Iris pigment epithelial cell (primary cell): ENCODE data around the gene MAFB.

Experiments
- DNase-seq: peaks from one replicate; pipeline ENCODE4 v3.0.0-alpha.2; 2011; ENCODE audit warnings: low read depth

MAFB gene

DNA sequence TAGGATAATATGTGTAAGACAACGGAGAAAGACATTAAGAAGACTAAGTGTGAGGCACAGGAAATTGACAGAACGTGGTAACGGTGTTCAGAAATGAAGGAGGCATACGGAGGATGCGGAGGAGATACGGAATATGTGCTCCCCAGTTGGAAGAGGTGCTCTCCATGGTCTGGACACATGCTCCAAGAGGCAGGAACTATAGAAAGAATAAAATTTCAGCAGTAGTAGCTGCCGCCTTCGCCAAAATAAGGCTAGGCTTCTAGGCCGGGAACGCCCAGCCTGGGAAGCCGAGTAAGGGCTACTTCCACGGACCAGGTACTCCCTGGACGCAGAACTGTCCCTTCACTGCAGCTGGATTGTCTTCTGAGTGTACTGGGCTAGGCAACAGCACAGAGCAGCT lies 7.4 kb downstream of the MAFB start:
- no peak for DNase-seq

DNA sequence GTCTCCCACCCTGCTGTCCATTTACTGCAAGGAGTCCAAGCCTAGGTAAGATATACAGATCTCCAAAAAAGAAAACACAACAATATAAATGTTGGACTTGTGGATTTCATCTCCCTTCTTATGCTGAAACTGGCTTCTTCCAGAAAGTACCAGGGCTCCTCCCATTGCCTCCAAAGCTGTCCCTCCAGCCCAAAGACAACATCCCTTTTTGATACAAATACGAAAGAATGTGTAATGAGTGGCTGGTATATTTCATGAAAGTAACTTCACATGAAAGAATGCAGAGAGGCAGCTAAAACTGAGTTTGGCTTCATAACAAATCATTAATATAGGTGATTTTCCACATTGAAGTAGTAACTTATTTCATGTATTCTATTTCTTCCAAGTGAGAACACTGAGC lies 7.9 kb downstream of the MAFB start:
- DNase-seq, result no peak

DNA sequence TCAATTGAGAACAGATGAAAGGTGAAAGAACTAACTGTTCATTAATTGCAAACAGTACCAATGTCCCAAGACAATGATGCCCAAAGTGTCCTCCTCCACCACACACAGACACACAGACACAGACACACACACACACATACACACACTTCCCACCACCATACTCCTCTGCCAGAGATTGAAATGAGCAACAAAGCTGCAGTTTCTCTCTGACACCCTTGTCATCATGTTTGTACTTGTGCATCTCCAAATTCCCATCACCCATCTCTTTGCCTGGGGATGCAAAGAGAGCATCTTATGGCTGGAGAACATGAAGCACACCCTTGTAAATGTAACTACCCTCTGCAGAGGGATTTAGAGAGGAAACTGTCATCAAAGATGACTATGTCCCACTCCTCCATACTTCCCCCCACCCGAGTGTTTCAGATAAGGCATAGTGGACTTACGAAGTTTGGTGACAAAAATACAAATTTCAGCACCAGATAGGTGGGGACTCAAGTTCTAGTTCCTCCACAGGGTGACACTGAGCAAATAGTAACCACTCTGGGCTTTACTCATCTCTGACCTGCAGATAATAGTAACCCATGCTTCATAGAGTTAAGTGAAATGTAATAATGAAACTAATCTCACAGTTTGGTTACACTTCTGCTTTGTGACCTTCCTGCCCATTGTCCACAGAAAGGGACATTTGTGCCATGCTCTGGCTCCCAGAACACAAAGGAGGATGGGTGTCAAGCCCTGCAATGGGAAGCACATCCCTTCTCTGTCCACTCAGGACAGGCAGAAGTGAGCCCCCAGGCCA lies 8.7 kb downstream of the MAFB start:
- no peak for DNase-seq

DNA sequence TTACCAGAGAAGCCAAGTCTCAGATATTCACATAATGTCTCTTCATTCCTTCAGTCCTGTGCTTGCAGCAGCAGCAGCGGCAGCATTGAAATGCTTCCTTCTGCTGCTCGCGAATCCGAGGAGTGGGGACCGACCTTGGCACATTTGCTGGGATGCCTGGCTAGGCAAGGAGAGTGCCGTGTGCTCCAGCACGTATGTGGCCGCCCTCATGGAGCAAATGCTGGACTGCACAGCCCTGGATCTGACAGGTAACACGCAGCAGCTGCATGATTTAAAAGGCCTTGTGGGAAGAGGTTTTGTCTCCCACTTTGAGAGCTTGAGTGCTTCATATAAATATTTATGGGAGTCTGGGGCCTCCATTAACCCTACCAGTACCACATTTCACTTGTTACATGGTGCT lies 9.9 kb downstream of the MAFB start:
- no peak for DNase-seq

DNA sequence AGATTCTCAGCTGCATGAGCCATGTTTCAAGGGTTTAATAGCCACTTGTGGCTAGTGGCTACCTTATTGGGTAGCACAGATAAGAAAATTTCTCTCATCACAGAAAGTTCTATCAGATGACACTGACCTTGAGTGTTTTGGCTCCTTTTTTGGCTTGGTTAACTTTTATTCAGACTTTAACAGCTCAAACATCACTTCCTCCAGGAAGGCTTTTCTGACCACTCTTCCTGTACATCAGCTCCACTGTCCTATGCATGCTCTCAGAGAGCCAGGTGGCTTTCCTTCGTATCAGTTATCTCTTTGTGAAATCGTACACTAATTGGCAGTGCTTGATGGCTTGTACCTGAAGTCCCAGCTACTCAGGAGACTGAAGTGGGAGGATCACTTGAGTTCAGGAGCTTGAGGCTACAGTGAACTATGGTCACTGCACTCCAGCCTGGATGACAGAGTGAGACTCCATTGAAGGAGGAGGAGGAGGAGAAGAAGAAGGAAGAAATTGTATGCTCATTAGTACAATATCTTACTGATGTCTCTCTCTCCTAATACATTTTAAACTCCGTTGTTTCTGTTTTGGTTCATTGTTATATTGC lies 10.7 kb downstream of the MAFB start:
- DNase-seq, result no peak

DNA sequence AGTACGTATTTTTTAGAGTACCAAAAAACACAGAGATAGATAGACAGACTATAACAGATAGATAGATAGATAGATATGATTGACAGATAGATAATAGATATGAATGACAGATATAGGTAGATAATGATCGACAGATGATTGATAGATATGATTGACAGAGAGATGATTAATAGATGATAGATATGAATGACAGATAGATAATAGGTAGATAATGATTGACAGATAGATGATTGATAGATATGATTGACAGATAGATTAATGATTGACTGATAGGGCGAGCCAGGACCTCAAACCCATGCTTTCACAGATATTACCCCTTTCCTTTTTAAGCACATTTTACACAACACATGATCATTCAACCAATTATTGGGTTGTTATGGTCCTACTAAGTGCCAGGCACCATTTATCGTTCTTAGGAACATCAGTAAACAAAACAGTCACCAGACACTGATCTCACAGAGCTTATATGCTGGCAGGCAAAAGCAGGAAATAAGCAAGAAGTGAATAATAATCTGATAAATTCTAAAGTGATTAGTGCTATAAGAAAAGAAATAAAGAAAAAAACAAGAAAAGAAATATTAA lies 11.6 kb downstream of the MAFB start:
- DNase-seq, result no peak

DNA sequence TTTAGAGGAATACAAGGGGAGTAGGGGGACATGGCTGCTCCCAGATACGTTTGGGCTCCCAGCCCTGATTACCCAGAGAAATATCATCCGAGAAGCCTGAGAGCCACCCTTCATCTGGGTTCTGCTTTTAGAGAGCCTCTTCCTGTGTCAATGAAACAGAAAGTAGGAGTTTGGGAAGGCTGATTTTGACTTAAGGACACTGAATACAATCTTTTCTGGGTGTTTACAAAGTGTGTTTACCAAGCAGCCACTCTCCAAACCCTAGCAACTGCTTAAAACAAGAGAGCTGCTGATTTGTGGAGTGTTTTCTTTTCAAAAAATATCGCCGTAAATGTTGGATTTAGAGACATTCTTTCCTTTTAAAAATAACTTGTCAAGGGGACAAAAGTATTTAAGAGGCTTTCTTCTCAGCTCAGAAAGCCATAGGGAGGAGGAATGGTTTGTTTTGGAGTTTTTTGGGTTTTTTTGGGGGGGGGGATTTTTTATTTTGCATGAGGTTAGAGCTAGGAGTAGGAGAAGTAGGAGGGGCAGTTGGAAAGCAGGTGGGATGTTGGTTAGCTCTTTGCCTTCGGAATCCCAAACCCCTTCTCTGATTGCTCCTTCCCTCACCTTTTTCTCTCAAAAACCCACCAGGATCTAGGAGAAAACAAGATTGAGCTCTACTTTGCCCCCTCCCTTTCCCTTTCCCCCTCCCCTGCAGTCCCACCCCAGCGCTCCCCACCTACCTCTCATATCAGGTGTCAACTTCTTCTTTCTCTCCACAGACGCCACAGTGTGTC lies 12.4 kb downstream of the MAFB start:
- no peak for DNase-seq

DNA sequence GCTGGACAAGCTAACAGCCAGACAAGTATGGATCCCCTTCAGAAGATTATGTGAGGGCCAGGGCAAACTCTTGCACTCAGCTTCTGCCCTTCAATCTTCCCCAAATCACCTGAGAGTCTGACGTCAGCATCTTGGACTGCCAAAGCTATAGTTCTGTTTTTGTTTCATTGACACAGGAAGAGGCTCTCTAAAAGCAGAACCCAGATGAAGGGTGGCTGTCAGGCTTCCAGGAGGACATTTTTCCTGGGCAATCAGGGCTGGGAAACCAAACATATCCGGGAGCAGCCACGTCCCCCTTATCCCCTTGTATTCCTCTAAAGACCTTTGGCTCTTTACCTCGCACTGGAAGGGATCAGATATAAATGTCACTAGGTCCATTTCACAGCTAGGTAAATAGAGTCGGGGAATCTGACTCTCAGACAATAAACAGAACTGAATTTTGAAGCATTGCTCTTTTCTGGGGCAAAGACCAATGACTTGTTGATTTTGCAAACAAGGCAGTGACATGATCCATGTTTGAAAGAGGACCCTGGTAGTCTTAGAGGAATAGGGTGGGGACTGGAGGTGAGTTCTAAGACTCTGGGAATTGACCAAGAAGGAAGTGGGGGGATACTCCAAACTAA lies 13.3 kb downstream of the MAFB start:
- DNase-seq, result no peak

DNA sequence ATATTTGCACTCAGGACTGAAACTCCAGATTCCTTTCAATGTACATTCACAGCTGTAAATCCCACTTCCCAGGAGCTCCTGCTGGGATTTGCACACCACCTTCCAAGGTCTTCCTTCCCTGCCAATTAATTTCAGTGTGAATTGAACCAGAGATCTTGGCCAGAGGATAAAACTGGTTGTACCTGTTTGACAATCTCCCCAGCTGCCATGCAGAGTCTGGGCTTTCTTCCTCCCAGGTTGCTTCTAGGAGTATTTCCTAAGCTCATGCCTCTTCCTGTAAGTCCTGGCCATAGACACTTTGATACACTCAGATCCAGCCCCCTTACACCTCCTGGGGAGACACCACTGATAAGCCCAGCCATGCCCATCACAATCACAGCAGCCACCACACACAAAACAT lies 15.6 kb downstream of the MAFB start:
- no peak for DNase-seq

DNA sequence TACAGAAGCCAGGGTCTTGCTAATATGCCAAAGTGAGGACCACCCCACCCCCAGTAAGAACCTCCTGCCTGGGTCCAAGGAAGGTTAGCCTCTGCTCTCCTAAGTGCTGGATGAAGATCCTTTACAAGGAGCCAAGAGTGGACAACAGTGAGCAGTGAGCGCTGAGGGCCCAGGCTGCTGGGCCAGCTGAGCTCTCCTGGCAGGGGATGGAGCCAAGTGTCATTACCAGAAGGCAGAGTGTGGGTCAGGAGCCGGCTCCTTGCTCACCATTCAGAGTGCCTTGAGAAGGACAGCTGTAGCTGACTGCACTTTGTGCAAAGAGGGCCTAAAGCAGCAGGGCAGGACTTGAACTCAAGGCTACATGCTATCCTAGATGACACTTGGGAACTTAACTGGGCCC lies 16.9 kb downstream of the MAFB start:
- no peak for DNase-seq

DNA sequence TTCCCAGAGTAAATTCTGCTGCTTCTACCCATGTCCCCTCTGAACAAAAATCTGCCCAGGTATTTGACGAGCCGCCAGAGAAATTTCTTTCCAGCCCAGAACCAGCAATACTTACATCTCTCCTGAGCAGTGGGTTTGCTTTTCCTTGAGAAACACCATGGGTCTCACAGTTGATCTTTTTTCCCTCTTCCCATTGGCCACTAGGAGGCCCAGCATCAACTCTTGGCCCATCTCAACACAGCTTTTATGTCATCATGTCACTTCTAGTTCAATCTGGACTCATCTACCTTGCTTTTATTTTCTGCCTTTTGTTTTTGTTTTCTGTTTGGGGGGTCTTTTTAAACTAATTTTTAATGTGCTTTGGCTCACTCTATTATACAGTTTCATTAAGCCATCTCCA lies 18.8 kb downstream of the MAFB start:
- DNase-seq, result no peak

DNA sequence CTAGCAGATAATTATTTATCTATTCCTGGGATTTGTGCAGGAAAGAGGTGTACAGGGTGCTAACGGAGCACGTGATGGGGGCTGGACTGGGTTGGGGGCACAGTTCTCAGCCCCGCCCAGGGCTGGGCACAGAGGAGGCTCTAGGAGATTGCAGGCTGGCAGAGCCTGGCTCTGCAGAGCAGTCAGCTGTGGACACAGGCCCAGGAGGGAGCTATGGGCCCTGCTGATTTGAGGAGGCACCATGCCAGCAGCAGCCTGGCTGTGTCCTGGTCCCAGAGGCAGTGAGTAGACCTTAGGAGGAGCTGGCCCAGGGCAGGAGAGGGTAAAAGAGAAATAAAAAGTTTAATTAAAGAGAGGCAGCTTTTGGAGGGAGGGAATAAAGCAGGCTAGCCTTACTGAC lies 19.3 kb downstream of the MAFB start:
- no peak for DNase-seq

DNA sequence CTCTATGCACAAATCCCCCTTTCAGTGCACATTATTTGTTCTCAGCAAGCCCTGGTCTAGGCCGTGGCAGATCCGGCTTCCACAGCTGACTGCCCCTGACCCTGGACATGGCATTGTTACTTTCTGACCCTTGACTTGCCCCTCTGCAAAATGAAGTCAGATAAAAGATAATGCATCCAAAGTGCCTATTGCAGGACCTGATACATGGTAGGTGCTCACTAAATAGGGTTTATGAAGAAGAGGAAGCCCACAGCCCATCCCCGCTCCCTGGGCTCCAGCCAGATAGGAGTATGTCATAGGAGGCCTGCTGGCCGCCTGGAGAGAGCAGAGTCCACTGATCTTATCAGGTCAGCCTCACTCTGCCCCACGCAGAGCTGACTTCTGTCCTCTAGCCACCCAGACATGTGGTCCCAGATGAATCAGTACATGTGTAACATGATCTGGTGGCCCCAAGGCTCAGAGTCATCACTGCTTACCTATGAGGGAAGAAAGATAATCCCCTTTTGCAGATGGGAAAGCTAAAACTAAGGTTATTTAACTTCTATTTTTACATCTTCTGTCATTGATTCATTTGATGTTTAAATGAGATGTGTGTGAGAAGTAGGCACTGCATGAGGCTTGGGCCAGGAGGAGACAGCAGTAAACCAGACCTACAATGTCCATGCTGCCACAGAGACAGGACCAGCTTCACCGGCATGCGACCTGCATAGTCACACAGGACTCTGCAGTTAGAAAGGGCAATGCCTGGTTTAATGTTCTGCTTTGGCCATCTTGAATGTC lies 20.4 kb downstream of the MAFB start:
- peak; percentile 55 for DNase-seq

DNA sequence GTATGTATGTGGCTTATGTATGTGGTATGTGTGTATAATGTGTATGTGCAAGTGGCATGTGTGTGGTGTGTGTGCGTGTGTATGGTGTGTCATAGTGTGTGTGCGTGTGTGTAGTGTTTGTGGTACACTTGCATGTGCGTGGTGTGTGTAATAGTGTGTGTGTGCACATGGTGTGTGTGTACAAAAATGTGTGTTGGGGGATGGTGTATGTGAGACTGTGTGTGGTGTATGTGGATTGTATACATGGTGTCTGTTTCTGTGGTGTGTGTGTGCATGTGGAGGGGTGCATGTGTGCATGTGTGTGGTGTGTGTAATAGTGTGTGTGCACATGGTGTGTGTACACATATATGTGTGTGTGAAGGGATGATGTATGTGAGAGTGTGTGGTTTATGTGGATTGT lies 21.5 kb downstream of the MAFB start:
- no peak for DNase-seq

DNA sequence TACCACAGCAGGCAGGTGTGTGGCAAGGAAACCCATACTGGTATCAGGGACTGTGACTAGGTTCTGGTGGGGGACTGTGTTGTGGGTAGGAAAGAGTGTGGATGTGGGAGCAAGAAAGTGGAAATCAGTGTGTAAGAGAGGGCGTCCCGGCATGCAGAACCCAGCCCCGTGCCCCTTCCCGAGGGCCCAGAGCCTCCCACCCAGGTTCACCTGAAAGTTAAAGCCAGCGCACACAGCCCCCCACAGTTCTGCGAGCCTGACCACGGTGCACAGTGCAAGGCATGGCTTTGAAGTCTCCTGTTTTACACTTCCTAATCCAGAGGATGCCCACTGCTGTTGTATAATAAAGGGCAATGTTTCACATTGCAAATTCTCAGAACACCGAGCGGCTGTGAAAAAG lies 22.7 kb downstream of the MAFB start:
- DNase-seq, result no peak

DNA sequence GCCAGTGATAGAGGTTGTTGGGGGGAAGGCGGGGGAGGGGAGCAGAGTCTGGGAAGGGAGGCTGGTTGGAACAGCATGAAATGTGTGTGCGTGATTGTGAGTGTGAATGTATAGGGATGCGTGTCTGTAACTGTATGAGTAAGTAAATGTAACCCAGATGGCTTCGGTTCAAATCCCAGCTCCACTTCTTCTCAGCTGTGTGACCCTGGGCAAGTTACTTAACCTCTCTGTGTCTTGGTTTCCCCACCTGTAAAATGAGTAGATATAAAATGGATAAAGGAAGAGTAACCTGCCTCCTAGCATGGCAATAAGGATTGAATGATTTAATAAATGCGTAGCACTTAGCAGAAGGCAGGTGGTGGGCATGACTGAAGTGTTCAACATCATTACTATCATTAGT lies 24.1 kb downstream of the MAFB start:
- no peak for DNase-seq

DNA sequence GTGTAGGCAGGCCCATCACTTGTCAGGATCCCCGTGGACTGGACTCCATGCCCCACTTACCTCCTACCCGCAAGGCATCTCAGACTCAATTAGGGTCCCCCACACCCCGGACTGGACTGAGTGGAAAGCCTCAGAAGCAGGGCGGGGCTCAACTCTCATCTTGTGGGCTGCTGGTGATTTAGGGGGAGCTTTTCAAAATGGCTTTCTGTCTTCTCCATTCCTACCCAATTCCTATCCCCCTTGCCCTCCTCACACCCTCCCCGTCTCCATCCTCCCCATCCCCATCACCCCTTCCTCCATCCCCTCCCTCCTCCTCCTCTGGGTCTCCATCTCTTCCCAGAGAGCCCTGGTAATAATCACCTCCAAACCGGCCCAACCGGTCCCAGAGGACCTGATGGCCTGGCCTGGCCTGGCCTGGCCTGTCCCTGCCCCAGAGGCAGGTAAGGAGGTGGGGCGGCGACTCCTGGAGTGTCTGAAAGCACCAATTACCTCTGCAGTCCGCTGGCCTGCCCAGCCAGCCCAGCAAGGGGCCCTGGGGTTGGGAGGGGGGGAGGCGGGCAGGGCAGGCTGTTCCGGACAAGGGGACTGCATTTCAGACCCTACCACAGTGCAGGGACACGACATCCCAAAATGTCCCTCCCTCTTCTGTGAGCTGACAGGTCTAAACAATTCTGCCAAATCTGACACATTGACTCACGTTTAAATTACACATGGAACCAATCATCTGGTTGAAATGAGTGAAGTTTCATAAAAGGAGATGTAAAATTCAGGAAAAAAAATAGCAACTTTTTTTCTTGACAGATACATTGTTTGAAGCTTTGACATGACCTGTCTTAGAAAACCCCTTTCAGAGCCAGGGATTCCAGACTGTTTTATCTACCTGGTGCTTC lies 24.8 kb downstream of the MAFB start:
- no peak for DNase-seq

DNA sequence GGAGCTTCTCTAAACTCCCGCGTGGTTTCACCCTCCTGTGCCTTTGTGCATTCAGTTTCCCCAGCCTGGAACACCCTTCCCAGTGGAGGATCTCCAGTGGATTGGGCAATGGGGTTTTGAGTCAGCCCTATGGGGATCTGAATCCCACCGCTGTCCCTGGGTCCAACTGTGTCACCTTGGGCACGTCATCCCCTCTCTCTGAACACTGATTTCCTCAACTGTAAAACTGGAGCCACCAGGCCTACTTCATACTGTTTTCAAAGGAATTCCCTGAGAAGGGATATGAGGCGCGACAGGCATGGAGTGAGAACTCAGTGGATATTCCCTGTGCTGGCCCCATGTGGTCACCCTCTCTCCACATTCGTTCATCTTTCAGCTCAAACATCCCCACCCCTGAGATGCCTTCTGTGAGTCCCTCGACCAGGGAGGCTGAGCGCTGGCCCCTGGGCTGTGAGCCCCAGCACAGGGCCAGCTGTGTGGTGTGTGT lies 25.7 kb downstream of the MAFB start:
- DNase-seq, result no peak

DNA sequence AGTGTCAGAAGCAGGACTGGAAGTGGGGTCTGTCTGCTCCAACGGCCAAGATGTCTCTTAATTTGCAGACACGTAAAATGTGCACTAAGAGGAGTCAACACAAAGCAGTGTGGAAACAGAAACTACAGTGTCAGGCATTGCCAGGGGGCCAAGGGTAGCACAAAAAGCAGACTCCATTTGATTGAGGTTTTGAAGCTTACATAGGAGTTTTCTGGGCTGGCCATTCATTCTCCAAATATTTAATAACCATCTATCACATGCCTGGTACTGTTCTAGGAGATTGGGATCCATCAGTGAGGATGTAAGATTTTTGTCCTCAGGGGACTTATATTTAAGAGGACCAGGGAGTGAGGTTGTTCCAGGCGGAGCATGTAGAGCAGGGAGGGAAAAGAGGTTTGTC lies 29.5 kb downstream of the MAFB start:
- no peak for DNase-seq

DNA sequence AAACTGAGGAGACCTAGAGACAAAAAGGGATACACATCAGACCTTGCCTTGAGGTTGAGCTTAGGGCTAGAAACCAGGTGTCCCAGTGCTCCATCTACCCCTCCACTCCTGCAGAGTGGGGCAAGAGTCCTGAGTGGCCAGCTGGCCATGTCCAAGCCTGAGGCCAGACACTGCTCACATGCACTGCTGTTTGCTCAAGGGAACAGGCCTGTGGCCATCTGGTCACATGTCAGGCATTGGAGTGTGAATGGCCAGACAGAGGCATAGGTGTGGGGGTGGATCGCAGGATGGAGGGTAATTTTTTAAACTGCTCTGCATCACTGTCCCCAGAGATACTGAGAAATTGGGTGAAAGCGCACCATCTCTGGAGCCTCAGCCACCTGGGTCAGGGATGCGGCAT lies 30.5 kb downstream of the MAFB start:
- no peak for DNase-seq

DNA sequence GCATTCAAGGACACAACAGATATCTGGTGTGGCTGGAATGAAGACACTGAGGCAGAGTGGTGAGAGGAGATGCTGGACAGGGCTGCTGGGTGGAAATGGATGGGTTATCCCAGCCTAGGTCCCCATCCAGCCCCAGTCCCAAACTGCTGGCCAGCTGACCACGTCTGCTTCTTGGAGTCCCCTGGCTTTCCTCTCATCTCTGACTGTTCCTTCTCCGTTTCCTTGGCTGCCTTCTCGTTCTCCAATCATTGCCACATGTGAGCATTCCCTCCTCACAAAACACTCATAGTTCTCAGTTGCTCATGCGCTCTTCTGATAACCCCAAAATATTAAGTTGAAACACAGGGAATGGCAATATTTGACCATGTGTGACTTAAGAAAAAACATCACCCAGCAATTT lies 31.5 kb downstream of the MAFB start:
- no peak for DNase-seq
